NCI-H2196 treated with DMSO at 0.1 percent for 48 hours (cell line): Measurements from ENCODE around the gene CCL19.

Experiments
- DNase-seq: peaks from one replicate; lab custom pipeline; 2025; ENCODE audit not compliant: unreplicated experiment; lab: John Stamatoyannopoulos, UW

CCL19 gene

GRCh38 chr9:34664281-34665066 is 26.6 kb downstream of the CCL19 start:
- no peak for DNase-seq

GRCh38 chr9:34663303-34663605 is 27.8 kb downstream of the CCL19 start:
- no peak for DNase-seq

- DNase-seq = no peak
These were observed 28.4 kb downstream of the CCL19 start, which contains the start of gene CCL27 for GRCh38 chr9:34662526-34663302. TSS of gene CCL27 (minus strand) at chr9:34662657. CDS start at chr9:34662633, 24 bp downstream.

- peak; percentile 81 for DNase-seq
These were observed 31.4 kb downstream of the CCL19 start for GRCh38 chr9:34659592-34660253.

GRCh38 chr9:34658461-34658860 is 32.6 kb downstream of the CCL19 start:
- DNase-seq = no peak

GRCh38 chr9:34656992-34657391 is 34.1 kb downstream of the CCL19 start:
- DNase-seq = no peak

GRCh38 chr9:34655394-34655793 is 35.7 kb downstream of the CCL19 start:
- DNase-seq = no peak

GRCh38 chr9:34654323-34655051 is 36.6 kb downstream of the CCL19 start:
- peak; percentile 35 for DNase-seq

GRCh38 chr9:34653151-34654072 is 37.7 kb downstream of the CCL19 start:
- no peak for DNase-seq

- no peak for DNase-seq
These were observed 38.5 kb downstream of the CCL19 start for GRCh38 chr9:34652602-34653000.

- no peak for DNase-seq
These were observed 39.0 kb downstream of the CCL19 start, which contains the start of gene IL11RA for GRCh38 chr9:34651876-34652601. TSS of gene IL11RA (plus strand) at chr9:34652185. CDS start at chr9:34655218, 3,033 bp downstream.

GRCh38 chr9:34651321-34651720 is 39.8 kb downstream of the CCL19 start:
- no peak for DNase-seq

- no peak for DNase-seq
These were observed 40.3 kb downstream of the CCL19 start for GRCh38 chr9:34650816-34651215.

- no peak for DNase-seq
These were observed 42.4 kb downstream of the CCL19 start for GRCh38 chr9:34648673-34649072.

GRCh38 chr9:34647651-34648050 is 43.4 kb downstream of the CCL19 start:
- no peak for DNase-seq

GRCh38 chr9:34647084-34647403 is 44.0 kb downstream of the CCL19 start:
- no peak for DNase-seq

- peak; percentile 77 for DNase-seq
These were observed 44.6 kb downstream of the CCL19 start, which contains the start of gene GALT for GRCh38 chr9:34646211-34647083. TSS of gene GALT (plus strand) at chr9:34646675. CDS start at chr9:34646705, 30 bp downstream.

- DNase-seq = no peak
These were observed 46.2 kb downstream of the CCL19 start for GRCh38 chr9:34644766-34645314.
